H9 (cell line): Measurements from ENCODE around the gene PAFAH1B2. TPM values are rescaled to one million over a fixed set of nuclear protein-coding genes. Genes with fewer than 3 reads are reported as not detected.

Source experiments
- DNase-seq: peaks from one replicate; pipeline ENCODE4 v3.0.0-alpha.2; 2017
- H2AFZ ChIP-seq: one replicate; pipeline ENCODE4 v1.6.1; 2013; ENCODE audit warnings: mild to moderate bottlenecking, low read length, control low read depth, moderate library complexity
- H2AK5ac ChIP-seq: 2 replicates; pipeline ENCODE4 v1.6.1; 2013; ENCODE audit warnings: low read length, control low read depth, mixed read lengths; ENCODE audit not compliant: insufficient read length
- H2BK120ac ChIP-seq: one replicate; pipeline ENCODE4 v1.6.1; 2013; ENCODE audit warnings: low read depth, mild to moderate bottlenecking, low read length, control low read depth, inconsistent platforms; ENCODE audit not compliant: poor library complexity, severe bottlenecking
- H2BK12ac ChIP-seq: 2 replicates; pipeline ENCODE4 v1.6.1; 2013; ENCODE audit warnings: low read length, control low read depth, mixed read lengths, low read depth; ENCODE audit not compliant: insufficient read length
- H2BK15ac ChIP-seq: 2 replicates; pipeline ENCODE4 v1.6.1; 2013; ENCODE audit warnings: low read depth, low read length, control low read depth
- H2BK20ac ChIP-seq: one replicate; pipeline ENCODE4 v1.6.1; 2013; ENCODE audit warnings: low read depth, mild to moderate bottlenecking, low read length, control low read depth, inconsistent platforms; ENCODE audit not compliant: poor library complexity, severe bottlenecking
- H2BK5ac ChIP-seq: 2 replicates; pipeline ENCODE4 v1.6.1; 2013; ENCODE audit warnings: low read length, control low read depth, mixed read lengths; ENCODE audit not compliant: insufficient read length
- H3K14ac ChIP-seq: 2 replicates; pipeline ENCODE4 v1.6.1; 2013; ENCODE audit warnings: low read length, control low read depth; ENCODE audit not compliant: insufficient read depth
- H3K18ac ChIP-seq: 2 replicates; pipeline ENCODE4 v1.6.1; 2013; ENCODE audit warnings: low read depth, mild to moderate bottlenecking, mixed read lengths, low read length, control low read depth; ENCODE audit not compliant: insufficient read length
- H3K23ac ChIP-seq: 2 replicates; pipeline ENCODE4 v1.6.1; 2013; ENCODE audit warnings: low read length, control low read depth, mixed read lengths, low read depth; ENCODE audit not compliant: insufficient read length
- H3K23me2 ChIP-seq: 2 replicates; pipeline ENCODE4 v1.6.1; 2013; ENCODE audit warnings: low read depth, mild to moderate bottlenecking, mixed read lengths, low read length, control low read depth; ENCODE audit not compliant: insufficient read length, poor library complexity, severe bottlenecking
- H3K27ac ChIP-seq: 2 replicates; pipeline ENCODE4 v1.5.1; 2013; ENCODE audit warnings: low read length, control low read depth, mixed read lengths, low read depth; ENCODE audit not compliant: insufficient read length
- H3K27me3 ChIP-seq: 2 replicates; pipeline ENCODE4 v1.6.1; 2013; ENCODE audit warnings: low read length, control low read depth, inconsistent platforms; ENCODE audit not compliant: insufficient read depth
- H3K4ac ChIP-seq: 2 replicates; pipeline ENCODE4 v1.6.1; 2013; ENCODE audit warnings: low read depth, mild to moderate bottlenecking, control low read depth, inconsistent platforms, low read length, moderate library complexity
- H3K4me1 ChIP-seq: 2 replicates; pipeline ENCODE4 v1.6.1; 2013; ENCODE audit warnings: low read length, control low read depth, inconsistent platforms; ENCODE audit not compliant: insufficient read depth
- H3K4me2 ChIP-seq: 2 replicates; pipeline ENCODE4 v1.6.1; 2013; ENCODE audit warnings: low read length, control low read depth, mixed read lengths; ENCODE audit not compliant: insufficient read length, insufficient read depth
- H3K56ac ChIP-seq: 2 replicates; pipeline ENCODE4 v1.6.1; 2013; ENCODE audit warnings: low read depth, mild to moderate bottlenecking, mixed read lengths, low read length, control low read depth; ENCODE audit not compliant: insufficient read length
- H3K79me1 ChIP-seq: 2 replicates; pipeline ENCODE4 v1.6.1; 2013; ENCODE audit warnings: low read depth, mild to moderate bottlenecking, moderate library complexity, low read length, control low read depth, inconsistent platforms; ENCODE audit not compliant: insufficient read depth, poor library complexity, severe bottlenecking
- H3K79me2 ChIP-seq: 2 replicates; pipeline ENCODE4 v1.6.1; 2013; ENCODE audit warnings: low read length, control low read depth, inconsistent platforms; ENCODE audit not compliant: insufficient read depth
- H3K9ac ChIP-seq: 2 replicates; pipeline ENCODE4 v1.6.1; 2013; ENCODE audit warnings: low read length, control low read depth, mixed read lengths; ENCODE audit not compliant: insufficient read length; ENCODE audit errors: extremely low read depth
- H3K9me3 ChIP-seq: one replicate; pipeline ENCODE4 v1.6.1; 2013; ENCODE audit warnings: low read depth, low read length, inconsistent platforms; ENCODE audit not compliant: control insufficient read depth
- H3T11ph ChIP-seq: one replicate; pipeline ENCODE4 v1.6.1; 2013; ENCODE audit warnings: mild to moderate bottlenecking, low read length, control low read depth, inconsistent platforms
- H4K20me1 ChIP-seq: one replicate; pipeline ENCODE4 v1.6.1; 2013; ENCODE audit not compliant: control insufficient read depth, insufficient read length, insufficient read depth
- H4K5ac ChIP-seq: 2 replicates; pipeline ENCODE4 v1.6.1; 2013; ENCODE audit warnings: low read depth, mild to moderate bottlenecking, mixed read lengths, low read length, control low read depth; ENCODE audit not compliant: insufficient read length
- H4K8ac ChIP-seq: replicated peaks from 2 replicates; pipeline ENCODE4 v1.6.1; 2013; ENCODE audit warnings: low read length, control low read depth, mixed read lengths, low read depth; ENCODE audit not compliant: insufficient read length
- H4K91ac ChIP-seq: 2 replicates; pipeline ENCODE4 v1.6.1; 2013; ENCODE audit warnings: low read depth, mild to moderate bottlenecking, moderate library complexity, mixed read lengths, low read length, control low read depth; ENCODE audit not compliant: insufficient read length
- H3K27ac Mint-ChIP-seq, 3 experiments: 2 replicates in 2 of 3; 3 replicates in 1 of 3; pipeline ENCODE4 v1.8.0; 2020 to 2021; ENCODE audit warnings: mixed read lengths in 3 of 3, mild to moderate bottlenecking in 1 of 3, moderate library complexity in 1 of 3
- H3K27me3 Mint-ChIP-seq: 2 replicates; pipeline ENCODE4 v1.8.0; 2021; ENCODE audit warnings: low read depth, mild to moderate bottlenecking, moderate library complexity, mixed read lengths
- H3K36me3 Mint-ChIP-seq, 3 experiments: 2 replicates in 2 of 3; 3 replicates in 1 of 3; pipeline ENCODE4 v1.8.0; 2020 to 2021; ENCODE audit warnings: low read depth in 3 of 3, mixed read lengths in 3 of 3; ENCODE audit not compliant: insufficient read depth in 1 of 3
- H3K4me1 Mint-ChIP-seq, 2 experiments: 2 replicates each; pipeline ENCODE4 v1.8.0; 2020; ENCODE audit warnings: mixed read lengths in 2 of 2
- H3K4me3 Mint-ChIP-seq, 2 experiments: 2 replicates in 1 of 2; 3 replicates in 1 of 2; pipeline ENCODE4 v1.8.0; 2020 to 2021; ENCODE audit warnings: mild to moderate bottlenecking in 2 of 2, mixed read lengths in 2 of 2, moderate library complexity in 1 of 2
- H3K9me3 Mint-ChIP-seq, 2 experiments: 2 replicates in 1 of 2; 3 replicates in 1 of 2; pipeline ENCODE4 v1.8.0; 2020; ENCODE audit warnings: mild to moderate bottlenecking in 2 of 2, mixed read lengths in 2 of 2, moderate library complexity in 1 of 2
- CTCF ChIP-seq: fragments of 200-600 bp; sonication (generic); conservative IDR thresholded peaks from 3 replicates; pipeline ENCODE4 v1.8.0; 2021; ENCODE audit warnings: antibody characterized with exemption, mild to moderate bottlenecking
- WGBS: extraction: QIAGEN DNeasy Blood & Tissue Kit; methylation state at CpG from one replicate; pipeline ENCODE4 v1.1.7; 2013; ENCODE audit warnings: missing lambda C conversion rate, low lambda C conversion rate, mixed read lengths; ENCODE audit not compliant: insufficient read length; ENCODE audit errors: extremely low coverage; 5-methylcytosine and 5-hydroxymethylcytosine counted together
- total RNA-seq: library from RNA; stranded (reverse); gene quantifications from 2 replicates; pipeline ENCODE4 v1.2.1, GENCODE V29; 2021

Gene PAFAH1B2
- total RNA-seq, 1 experiment from 2014 or later: 161 TPM

GRCh38 chr11:117187428-117187798, 43.3 kb downstream of the PAFAH1B2 start:
- TF ChIP-seq CTCF: no peak
- no CpG with 5 or more reads among the region's 13 CpGs for WGBS
- Histone ChIP-seq H2BK20ac (no peak overlapping the region), H3K14ac (no peak overlapping the region), H3K27ac (no peak overlapping the region), H2BK120ac (no peak overlapping the region), H2BK12ac (no peak overlapping the region), H3K23ac (no peak overlapping the region), H2BK15ac (no peak overlapping the region), H4K20me1 (no peaks in the 10 kb centered on the region), H2AFZ (no peak overlapping the region), H4K8ac (no peak overlapping the region), H2BK5ac (no peak overlapping the region), H3K23me2 (no peaks in the 10 kb centered on the region), H4K5ac (no peak overlapping the region), H3K4ac (no peak overlapping the region), H3K27me3 (no peaks in the 10 kb centered on the region), H3K79me1 (no peaks in the 10 kb centered on the region), H3K18ac (no peak overlapping the region), H3K56ac (no peak overlapping the region), H4K91ac (no peak overlapping the region), H3K4me1 (no peaks in the 10 kb centered on the region), H3K9ac (no peak overlapping the region), H2AK5ac (no peak overlapping the region), H3K9me3 (no peaks in the 10 kb centered on the region), H3K4me2 (no peak overlapping the region), H3K79me2 (no peaks in the 10 kb centered on the region), H3T11ph (no peak overlapping the region)
- H3K27me3 Mint-ChIP-seq: no peaks in the 10 kb centered on the region
- H3K9me3 Mint-ChIP-seq: no peaks in the 10 kb centered on the region
- H3K4me3 Mint-ChIP-seq: no peak overlapping the region
- H3K36me3 Mint-ChIP-seq: peaks cover 3 to 46% (median 32%) of the 10 kb centered on the region in 3 experiments; a peak in 6 of 7 replicates
- no peak overlapping the region; a peak in 2 of 7 replicates for H3K27ac Mint-ChIP-seq
- H3K4me1 Mint-ChIP-seq: no peaks in the 10 kb centered on the region; a peak in 1 of 4 replicates
- DNase-seq: no peak
